ENCODE measurements around the gene DPEP3.
"Not testable (repeated sequence)": the region's sequence is repeated elsewhere in the genome, so short reads cannot be mapped to it uniquely, and the experiment has no call there.

The DPEP3 gene, protein sequence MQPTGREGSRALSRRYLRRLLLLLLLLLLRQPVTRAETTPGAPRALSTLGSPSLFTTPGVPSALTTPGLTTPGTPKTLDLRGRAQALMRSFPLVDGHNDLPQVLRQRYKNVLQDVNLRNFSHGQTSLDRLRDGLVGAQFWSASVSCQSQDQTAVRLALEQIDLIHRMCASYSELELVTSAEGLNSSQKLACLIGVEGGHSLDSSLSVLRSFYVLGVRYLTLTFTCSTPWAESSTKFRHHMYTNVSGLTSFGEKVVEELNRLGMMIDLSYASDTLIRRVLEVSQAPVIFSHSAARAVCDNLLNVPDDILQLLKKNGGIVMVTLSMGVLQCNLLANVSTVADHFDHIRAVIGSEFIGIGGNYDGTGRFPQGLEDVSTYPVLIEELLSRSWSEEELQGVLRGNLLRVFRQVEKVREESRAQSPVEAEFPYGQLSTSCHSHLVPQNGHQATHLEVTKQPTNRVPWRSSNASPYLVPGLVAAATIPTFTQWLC

DNA sequence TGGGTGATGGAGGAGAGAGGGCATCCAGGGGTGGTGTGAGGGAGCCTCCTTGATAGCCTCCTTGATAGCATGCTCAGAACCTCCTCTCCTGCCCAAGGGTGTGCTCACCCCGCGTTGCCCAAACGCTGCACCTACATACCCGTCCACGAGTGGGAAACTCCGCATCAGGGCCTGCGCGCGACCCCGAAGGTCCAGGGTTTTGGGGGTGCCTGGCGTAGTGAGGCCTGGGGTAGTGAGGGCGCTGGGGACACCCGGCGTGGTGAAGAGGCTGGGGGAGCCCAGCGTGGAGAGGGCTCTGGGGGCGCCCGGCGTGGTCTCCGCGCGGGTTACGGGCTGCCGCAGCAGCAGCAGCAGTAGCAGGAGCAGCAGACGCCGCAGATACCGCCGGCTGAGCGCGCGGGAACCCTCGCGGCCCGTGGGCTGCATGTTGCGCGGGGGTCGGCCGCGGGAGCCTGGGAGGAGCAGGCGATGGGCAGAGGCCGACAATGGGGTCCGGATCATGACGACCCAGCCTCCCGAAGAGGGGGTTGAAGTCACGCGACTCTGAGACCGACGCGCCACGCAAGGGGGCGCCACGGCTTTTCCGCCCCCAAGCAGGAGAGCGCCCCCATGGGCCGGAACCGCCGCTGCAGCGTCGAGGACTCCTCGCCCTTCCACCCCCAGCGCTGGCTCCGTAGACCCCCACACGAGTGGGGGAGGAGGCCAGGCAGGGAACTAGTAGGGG lies at the start of gene DPEP3:
Gene DPEP3, minus strand, starts transcription at position 545 of the 724 bp plus-strand sequence. Its CDS starts 119 bp downstream, at position 426.
- no peak for DNase-seq

- DNase-seq: no peak
These were observed 48.7 kb upstream of the DPEP3 start for GRCh38 chr16:68028996-68029395.

GRCh38 chr16:68022728-68023537 lies 42.6 kb upstream of the DPEP3 start, which contains the start of the genes DDX28 and DUS2:
DDX28 (minus strand) TSS chr16:68023232; CDS start chr16:68023202, 30 bp downstream.
DUS2 (plus strand) TSS chr16:68023284; CDS start chr16:68038024, 14,740 bp downstream.
- DNase-seq: peak; percentile 89

- no peak for DNase-seq
These were observed 42.0 kb upstream of the DPEP3 start for GRCh38 chr16:68022278-68022727.

DNA sequence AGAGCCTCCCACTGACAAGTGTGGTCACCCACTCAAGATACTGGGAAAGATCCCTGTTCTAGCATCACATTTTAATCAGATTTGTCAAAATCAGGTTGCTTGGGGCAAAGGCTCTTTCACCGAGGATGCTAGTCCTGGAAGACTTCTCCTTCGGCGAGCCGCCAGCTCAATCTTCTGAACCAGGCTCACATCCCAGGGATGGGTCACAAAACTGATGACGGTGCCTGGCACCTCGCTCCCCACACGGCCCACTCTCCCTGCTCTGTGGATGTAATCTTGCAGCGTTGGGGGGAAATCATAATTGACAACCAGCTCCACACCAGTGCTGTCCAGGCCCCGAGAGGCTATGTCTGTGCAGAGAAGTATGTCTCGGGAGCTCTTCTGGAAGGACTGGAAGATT lies 41.2 kb upstream of the DPEP3 start:
- DNase-seq: no peak

GRCh38 chr16:68019167-68019680 lies 38.9 kb upstream of the DPEP3 start:
- DNase-seq: no peak

GRCh38 chr16:68015681-68016080 lies 35.4 kb upstream of the DPEP3 start, which contains the start of gene DPEP2NB:
DPEP2NB (minus strand) TSS chr16:68015911; CDS start chr16:68015770, 141 bp downstream.
- DNase-seq: no peak

- DNase-seq: no peak
These were observed 33.1 kb upstream of the DPEP3 start for GRCh38 chr16:68013440-68013839.

- not testable (repeated sequence) for DNase-seq
These were observed 29.6 kb upstream of the DPEP3 start for GRCh38 chr16:68009872-68010271.

DNA sequence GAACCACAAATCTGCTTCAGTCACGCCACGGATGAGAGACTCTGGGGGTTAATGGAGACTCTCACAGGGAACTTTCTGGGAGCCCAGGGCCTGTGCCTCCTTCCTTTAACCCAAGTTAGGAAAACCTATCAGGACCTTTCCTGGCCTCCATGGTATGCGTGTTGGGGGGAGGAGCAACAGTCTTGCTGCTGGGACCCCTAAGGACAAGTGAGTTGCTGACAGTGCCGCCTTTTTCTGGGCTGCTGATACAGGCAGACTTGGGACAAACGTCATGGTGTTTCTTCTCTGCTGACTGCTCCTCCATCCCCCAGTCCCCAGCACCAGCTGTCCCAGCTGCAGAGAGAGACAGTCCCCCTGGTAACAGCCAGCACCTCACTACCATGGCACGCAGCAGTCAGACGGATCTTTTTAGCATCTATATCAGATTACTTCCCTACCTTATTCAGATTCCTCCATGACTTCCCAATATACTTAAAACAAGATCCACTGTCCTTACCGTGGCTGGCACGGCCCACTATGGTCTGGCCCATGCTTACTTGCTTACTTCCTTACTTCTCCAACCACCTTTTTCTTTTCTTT lies 28.9 kb upstream of the DPEP3 start:
- no peak for DNase-seq

DNA sequence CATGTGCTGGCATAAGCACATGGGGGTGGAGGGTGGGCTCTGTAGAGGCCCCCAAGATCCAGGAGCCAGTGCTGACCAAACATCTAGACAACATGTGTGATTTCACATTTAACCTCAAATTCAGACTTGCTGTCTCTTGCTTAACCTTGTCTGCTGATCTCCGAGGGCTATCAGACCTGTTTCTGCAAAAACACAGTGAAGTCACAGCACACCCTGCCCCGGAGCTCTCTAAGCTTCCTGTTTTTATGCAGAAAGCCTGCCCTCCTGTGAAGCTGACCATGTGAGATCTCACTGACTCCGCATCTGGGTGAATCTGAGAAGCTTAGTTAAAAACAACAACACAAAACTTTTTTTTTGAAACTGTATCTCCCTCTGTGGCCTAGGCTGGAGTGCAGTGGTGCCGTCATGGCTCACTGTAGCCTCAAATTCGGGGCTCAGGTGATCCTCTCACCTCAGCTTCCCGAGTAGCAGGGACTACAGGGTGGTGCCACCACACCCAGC lies 25.5 kb upstream of the DPEP3 start:
- no peak for DNase-seq

DNA sequence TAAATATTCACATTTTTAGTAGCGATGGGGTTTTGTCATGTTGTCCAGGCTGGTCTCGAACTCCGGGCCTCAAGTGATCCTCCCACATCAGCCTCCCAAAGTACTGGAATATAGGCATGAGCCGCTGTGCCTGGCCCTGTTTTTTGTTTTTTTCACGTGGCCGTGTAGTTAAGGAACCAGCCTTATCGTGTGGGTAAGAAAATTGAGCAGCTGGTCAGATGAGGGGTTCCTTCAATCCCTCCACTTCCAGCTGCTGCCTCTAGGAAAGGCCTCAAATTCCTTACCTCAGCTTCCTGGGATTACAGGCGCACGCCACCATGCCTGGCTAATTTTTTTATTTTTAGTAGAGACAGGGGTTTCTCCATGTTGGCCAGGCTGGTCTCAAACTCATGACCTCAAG lies 24.9 kb upstream of the DPEP3 start:
- DNase-seq: no peak

DNA sequence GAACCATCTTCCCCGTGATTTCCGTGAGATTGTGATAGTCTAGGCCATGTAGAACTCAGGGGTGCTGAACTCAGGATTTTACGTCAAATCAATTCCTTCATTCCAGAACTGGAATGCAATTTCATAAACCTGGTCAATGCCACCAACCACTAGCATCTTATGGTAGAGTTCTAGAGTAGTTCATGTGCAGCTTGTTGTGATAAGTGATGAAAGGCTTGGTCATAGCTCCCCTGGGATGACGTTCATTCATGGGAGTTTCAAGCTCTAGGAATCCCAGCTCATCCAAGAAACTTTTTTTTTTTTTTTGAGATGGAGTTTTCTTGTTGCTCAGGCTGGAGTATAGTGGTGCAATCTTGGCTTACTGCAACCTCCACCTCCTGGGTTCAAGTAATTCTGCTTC lies 22.7 kb upstream of the DPEP3 start:
- no peak for DNase-seq

- DNase-seq: no peak
These were observed 20.2 kb upstream of the DPEP3 start for GRCh38 chr16:68000450-68000849.

GRCh38 chr16:67999985-68000384 lies 19.7 kb upstream of the DPEP3 start:
- DNase-seq: no peak

GRCh38 chr16:67998779-67999688 lies 18.7 kb upstream of the DPEP3 start, which contains the start of gene DPEP2:
DPEP2 (minus strand) TSS chr16:67999484; CDS start chr16:67993212, 6,272 bp downstream.
- not testable (repeated sequence) for DNase-seq

DNA sequence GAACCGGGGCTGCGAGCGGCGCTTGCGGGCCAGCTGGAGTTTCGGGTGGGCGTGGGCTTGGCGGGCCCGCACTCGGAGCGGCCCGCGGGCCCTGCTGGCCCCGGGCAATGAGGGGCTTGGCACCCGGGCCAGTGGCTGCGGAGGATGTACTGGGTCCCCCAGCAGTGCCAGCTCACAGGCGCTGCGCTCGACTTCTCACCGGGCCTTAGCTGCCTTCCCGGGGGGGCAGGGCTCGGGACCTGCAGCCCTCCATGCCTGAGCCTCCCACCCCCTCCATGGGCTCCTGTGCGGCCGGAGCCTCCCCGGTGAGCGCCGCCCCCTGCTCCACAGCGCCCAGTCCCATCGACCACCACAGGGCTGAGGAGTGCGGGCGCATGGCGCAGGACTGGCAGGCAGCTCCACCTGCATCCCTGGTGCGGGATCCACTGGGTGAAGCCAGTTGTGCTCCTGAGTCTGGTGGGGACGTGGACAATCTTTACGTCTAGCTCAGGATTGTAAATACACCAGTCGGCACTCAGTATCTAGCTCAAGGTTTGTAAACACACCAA lies 18.0 kb upstream of the DPEP3 start:
- not testable (repeated sequence) for DNase-seq

GRCh38 chr16:67996666-67997065 lies 16.4 kb upstream of the DPEP3 start:
- no peak for DNase-seq

GRCh38 chr16:67995423-67995822 lies 15.1 kb upstream of the DPEP3 start:
- no peak for DNase-seq

DNA sequence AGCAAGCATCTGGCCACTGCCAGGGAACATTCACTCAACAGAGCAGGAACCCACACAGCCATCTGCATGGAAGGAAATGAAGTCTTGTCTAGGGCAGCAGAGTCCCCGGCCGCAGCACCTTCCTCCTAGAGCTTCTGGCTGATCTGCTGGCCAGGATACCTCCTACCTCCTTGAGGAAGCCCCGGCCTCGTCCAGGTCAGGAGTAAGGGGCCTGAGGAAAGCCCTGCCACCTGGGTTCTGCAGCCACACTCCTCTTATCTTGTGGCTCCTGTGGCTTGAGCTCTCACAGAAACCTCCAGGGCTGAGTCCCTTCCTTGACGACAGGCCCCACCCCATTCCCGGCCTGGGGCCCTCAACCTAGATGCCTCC lies 13.7 kb upstream of the DPEP3 start:
- DNase-seq: not testable (repeated sequence)
